Measurements from ENCODE around the gene ZNF526. TPM values are rescaled to one million over a fixed set of nuclear protein-coding genes. Genes with fewer than 3 reads are reported as not detected.

ZNF526 gene
- total RNA-seq, 2 experiments from 2014 or later: 18.0 to 18.5 TPM

GRCh38 chr19:42198676-42199439 lies 21.3 kb upstream of the ZNF526 start:
- DNase-seq: peak; percentile 90
- Mint-ChIP-seq H3K27me3 (no peaks in the 10 kb centered on the region), H3K9me3 (peaks cover 2% of the 10 kb centered on the region), H3K4me1 (peaks cover 84% of the 10 kb centered on the region), H3K27ac (peak overlapping the region; percentile 95), H3K4me3 (peak overlapping the region; percentile 74), H3K36me3 (ENCODE audit: low read depth) (peaks cover 75% of the 10 kb centered on the region)
- ChIA-PET POLR2A (interaction anchor here (0.5 to 1.5 kb wide), 2 partner anchors 11 to 18 kb away, joined by 3 read pairs; no protein-coding TSS in a partner anchor), CTCF (interaction anchor here (0.6 to 2.9 kb wide), 13 partner anchors 8 to 579 kb away, joined by 3 to 16 read pairs (median 5); partner anchors contain the start of gene DEDD2)

GRCh38 chr19:42199440-42200115 lies 20.5 kb upstream of the ZNF526 start:
- H3K27me3 Mint-ChIP-seq: no peaks in the 10 kb centered on the region
- POLR2A ChIA-PET: interaction anchor here (0.6 to 1.5 kb wide), 2 partner anchors 17 to 37 kb away, joined by 3 read pairs; no protein-coding TSS in a partner anchor

GRCh38 chr19:42200116-42200715 lies 19.9 kb upstream of the ZNF526 start:
- CTCF ChIA-PET: interaction anchor here (0.9 to 4.4 kb wide), 12 partner anchors 8 to 80 kb away, joined by 3 to 20 read pairs (median 5); no protein-coding TSS in a partner anchor
- Mint-ChIP-seq H3K4me3 (peak overlapping the region; percentile 74), H3K9me3 (no peaks in the 10 kb centered on the region), H3K36me3 (ENCODE audit: low read depth) (peaks cover 84% of the 10 kb centered on the region), H3K4me1 (peaks cover 93% of the 10 kb centered on the region), H3K27ac (peak overlapping the region; percentile 95), H3K27me3 (no peaks in the 10 kb centered on the region)
- DNase-seq: no peak
- POLR2A ChIA-PET: interaction anchor here (0.6 to 1.5 kb wide), 2 partner anchors 16 to 37 kb away, joined by 3 read pairs; no protein-coding TSS in a partner anchor

More at GRCh38 chr19:42199440-42200115, 20.5 kb upstream of the ZNF526 start:
- Mint-ChIP-seq H3K4me1 (peaks cover 87% of the 10 kb centered on the region), H3K4me3 (peak overlapping the region; percentile 74), H3K36me3 (ENCODE audit: low read depth) (peaks cover 77% of the 10 kb centered on the region), H3K9me3 (no peaks in the 10 kb centered on the region), H3K27ac (peak overlapping the region; percentile 95)
- CTCF ChIA-PET: interaction anchor here (0.9 to 2.9 kb wide), 13 partner anchors 8 to 91 kb away, joined by 3 to 16 read pairs (median 5); partner anchors contain the start of gene DEDD2
- peak; percentile 86 for DNase-seq

GRCh38 chr19:42201489-42202289 lies 18.4 kb upstream of the ZNF526 start:
- ChIA-PET CTCF (interaction anchor here (1.0 to 4.4 kb wide), 3 partner anchors 13 to 93 kb away, joined by 3 to 20 read pairs (median 3); no protein-coding TSS in a partner anchor), POLR2A (interaction anchor here (0.6 kb wide), 1 partner anchor 44 kb away, joined by 3 read pairs; no protein-coding TSS in a partner anchor)
- Mint-ChIP-seq H3K27ac (peak overlapping the region; percentile 95), H3K4me3 (peak overlapping the region; percentile 71), H3K27me3 (no peaks in the 10 kb centered on the region), H3K4me1 (peaks cover 84% of the 10 kb centered on the region), H3K36me3 (ENCODE audit: low read depth) (peaks cover 86% of the 10 kb centered on the region), H3K9me3 (no peaks in the 10 kb centered on the region)
- DNase-seq: peak; percentile 60

- Mint-ChIP-seq H3K36me3 (ENCODE audit: low read depth) (peaks cover 87% of the 10 kb centered on the region), H3K27ac (peak overlapping the region; percentile 95), H3K4me3 (peak overlapping the region; percentile 71), H3K27me3 (no peaks in the 10 kb centered on the region), H3K9me3 (no peaks in the 10 kb centered on the region), H3K4me1 (peaks cover 83% of the 10 kb centered on the region)
- ChIA-PET CTCF (interaction anchor here (0.7 to 4.4 kb wide), 3 partner anchors 13 to 120 kb away, joined by 3 to 20 read pairs (median 3); no protein-coding TSS in a partner anchor), POLR2A (no interaction called here)
- no peak for DNase-seq
Measured at GRCh38 chr19:42202290-42202880, 17.7 kb upstream of the ZNF526 start.

- ChIA-PET CTCF (interaction anchor here (4.4 kb wide), 1 partner anchor 12 kb away, joined by 20 read pairs; no protein-coding TSS in a partner anchor), POLR2A (no interaction called here)
- H3K36me3 Mint-ChIP-seq (ENCODE audit: low read depth): peaks cover 88% of the 10 kb centered on the region
- H3K9me3 Mint-ChIP-seq: no peaks in the 10 kb centered on the region
- H3K4me3 Mint-ChIP-seq: no peak overlapping the region
- peak overlapping the region; percentile 81 for H3K27ac Mint-ChIP-seq
- peaks cover 83% of the 10 kb centered on the region for H3K4me1 Mint-ChIP-seq
- DNase-seq: no peak
- no peaks in the 10 kb centered on the region for H3K27me3 Mint-ChIP-seq
Measured at GRCh38 chr19:42203700-42204099, 16.4 kb upstream of the ZNF526 start.

- H3K27me3 Mint-ChIP-seq: no peaks in the 10 kb centered on the region
- ChIA-PET POLR2A (no interaction called here), CTCF (interaction anchor here (4.4 kb wide), 1 partner anchor 11 kb away, joined by 20 read pairs; no protein-coding TSS in a partner anchor)
- H3K27ac Mint-ChIP-seq: peak overlapping the region; percentile 70
- H3K36me3 Mint-ChIP-seq (ENCODE audit: low read depth): peaks cover 87% of the 10 kb centered on the region
- no peak overlapping the region for H3K4me3 Mint-ChIP-seq
- peaks cover 80% of the 10 kb centered on the region for H3K4me1 Mint-ChIP-seq
- H3K9me3 Mint-ChIP-seq: no peaks in the 10 kb centered on the region
- no peak for DNase-seq
Measured at GRCh38 chr19:42204664-42205063, 15.4 kb upstream of the ZNF526 start.

GRCh38 chr19:42206871-42207755 lies 13.0 kb upstream of the ZNF526 start:
- H3K9me3 Mint-ChIP-seq: no peaks in the 10 kb centered on the region
- no peaks in the 10 kb centered on the region for H3K27me3 Mint-ChIP-seq
- H3K27ac Mint-ChIP-seq: peak overlapping the region; percentile 80
- no peak for DNase-seq
- H3K4me1 Mint-ChIP-seq: peaks cover 60% of the 10 kb centered on the region
- H3K4me3 Mint-ChIP-seq: no peak overlapping the region
- POLR2A ChIA-PET: interaction anchor here (1.0 kb wide), 1 partner anchor 9 kb away, joined by 4 read pairs; no protein-coding TSS in a partner anchor
- CTCF ChIA-PET: interaction anchor here (0.9 to 1.2 kb wide), 3 partner anchors 8 to 92 kb away, joined by 3 to 5 read pairs (median 4); no protein-coding TSS in a partner anchor
- peaks cover 70% of the 10 kb centered on the region for H3K36me3 Mint-ChIP-seq (ENCODE audit: low read depth)

- no peaks in the 10 kb centered on the region for H3K9me3 Mint-ChIP-seq
- peaks cover 59% of the 10 kb centered on the region for H3K4me1 Mint-ChIP-seq
- no peak overlapping the region for H3K4me3 Mint-ChIP-seq
- ChIA-PET POLR2A (interaction anchor here (1.0 kb wide), 1 partner anchor 9 kb away, joined by 4 read pairs; no protein-coding TSS in a partner anchor), CTCF (interaction anchor here (1.1 to 1.2 kb wide), 2 partner anchors 9 to 93 kb away, joined by 3 to 5 read pairs; no protein-coding TSS in a partner anchor)
- H3K27ac Mint-ChIP-seq: peak overlapping the region; percentile 80
- peaks cover 66% of the 10 kb centered on the region for H3K36me3 Mint-ChIP-seq (ENCODE audit: low read depth)
- DNase-seq: no peak
- no peaks in the 10 kb centered on the region for H3K27me3 Mint-ChIP-seq
Measured at GRCh38 chr19:42207767-42208271, 12.3 kb upstream of the ZNF526 start.

GRCh38 chr19:42208612-42209011 lies 11.5 kb upstream of the ZNF526 start:
- Mint-ChIP-seq H3K36me3 (ENCODE audit: low read depth) (peaks cover 66% of the 10 kb centered on the region), H3K4me1 (peaks cover 60% of the 10 kb centered on the region), H3K9me3 (no peaks in the 10 kb centered on the region), H3K27me3 (no peaks in the 10 kb centered on the region), H3K27ac (peak overlapping the region; percentile 31), H3K4me3 (no peak overlapping the region)
- no peak for DNase-seq
- ChIA-PET CTCF (no interaction called here), POLR2A (no interaction called here)

All from activated CD4-positive, alpha-beta T cell treated with anti-CD3 and anti-CD28 coated beads, Interleukin-2, amount 10 ng/mL, durations not matched to agents 7 days and 5 days (primary cell).